Hepatocyte (in vitro differentiated cells): ENCODE measurements around the gene SLF2. TPM values are rescaled to one million over a fixed set of nuclear protein-coding genes. Genes with fewer than 3 reads are reported as not detected.

Source experiments
- DNase-seq: peaks from one replicate; pipeline ENCODE4 v3.0.0-alpha.2; 2016; ENCODE audit warnings: low spot score
- H2AFZ ChIP-seq: fragments of 200-600 bp; sonication (generic); 2 replicates; pipeline ENCODE4 v1.6.0; 2016; ENCODE audit warnings: antibody characterized with exemption, mild to moderate bottlenecking
- H3K27ac ChIP-seq: fragments of 200-600 bp; sonication (generic); 2 replicates; pipeline ENCODE4 v1.5.1; 2016; ENCODE audit warnings: mild to moderate bottlenecking
- H3K27me3 ChIP-seq: fragments of 200-600 bp; sonication (generic); 2 replicates; pipeline ENCODE4 v1.6.1; 2016
- H3K36me3 ChIP-seq: fragments of 200-600 bp; sonication (generic); replicated peaks from 2 replicates; pipeline ENCODE4 v1.5.1; 2016; ENCODE audit warnings: low read depth; ENCODE audit not compliant: insufficient read depth
- H3K4me1 ChIP-seq: fragments of 200-600 bp; sonication (generic); 2 replicates; pipeline ENCODE4 v1.5.1; 2016; ENCODE audit warnings: mild to moderate bottlenecking, moderate library complexity; ENCODE audit not compliant: insufficient read depth
- H3K4me2 ChIP-seq: fragments of 200-600 bp; sonication (generic); 2 replicates; pipeline ENCODE4 v1.6.0; 2016
- H3K4me3 ChIP-seq: fragments of 200-600 bp; sonication (generic); 2 replicates; pipeline ENCODE4 v1.5.1; 2016; ENCODE audit warnings: mild to moderate bottlenecking
- H3K79me2 ChIP-seq: fragments of 200-600 bp; sonication (generic); 2 replicates; pipeline ENCODE4 v1.6.0; 2017; ENCODE audit warnings: mild to moderate bottlenecking
- H3K9me2 ChIP-seq: fragments of 200-600 bp; sonication (generic); replicated peaks from 2 replicates; pipeline ENCODE4 v1.6.0; 2017; ENCODE audit warnings: mild to moderate bottlenecking; ENCODE audit not compliant: insufficient read depth
- H3K9me3 ChIP-seq: fragments of 200-600 bp; sonication (generic); 2 replicates; pipeline ENCODE4 v1.5.1; 2016; ENCODE audit warnings: low read depth, mild to moderate bottlenecking
- H4K20me1 ChIP-seq: fragments of 200-600 bp; sonication (generic); 2 replicates; pipeline ENCODE4 v1.6.0; 2016; ENCODE audit warnings: mild to moderate bottlenecking; ENCODE audit not compliant: insufficient read depth, poor library complexity, severe bottlenecking
- EZH2 ChIP-seq: fragments of 200-600 bp; sonication (generic); IDR thresholded peaks from 2 replicates; pipeline ENCODE4 v1.6.1; 2016; ENCODE audit warnings: antibody characterized with exemption, mild to moderate bottlenecking, borderline replicate concordance
- EZH2phosphoT487 ChIP-seq: fragments of 200-600 bp; sonication (generic); IDR thresholded peaks from one replicate; pipeline ENCODE4 v1.6.1; 2018; ENCODE audit warnings: antibody characterized with exemption, mild to moderate bottlenecking, low read depth, moderate library complexity; ENCODE audit not compliant: unreplicated experiment, severe bottlenecking
- WGBS: methylation state at CpG from one replicate; pipeline ENCODE4 v1.1.6; 2016; ENCODE audit warnings: low lambda C conversion rate; ENCODE audit errors: missing lambda C conversion rate; 5-methylcytosine and 5-hydroxymethylcytosine counted together
- polyA plus RNA-seq: library from polyadenylated mRNA; unstranded; fragments of >200 nt; fragmentation: Nextera tagmentation; extraction: Ambion mirVana; gene quantifications from 2 replicates; pipeline ENCODE4 v1.2.1, GENCODE V29; 2016
- total RNA-seq: library from RNA; depleted of rRNA; stranded (reverse); fragments of >200 nt; gene quantifications from 2 replicates; pipeline ENCODE4 v1.2.3, GENCODE V29; 2014
- TF ChIP-seq, protein P1 (sequence below): fragments of 200-600 bp; sonication (generic); IDR thresholded peaks from 2 replicates; pipeline ENCODE4 v1.5.1; 2016; ENCODE audit warnings: antibody characterized with exemption, mild to moderate bottlenecking; ENCODE audit not compliant: poor library complexity

SLF2 gene
- total and polyA plus RNA-seq, 2 experiments from 2014 or later, result 11.7 to 23.5 TPM

- DNase-seq, result no peak
- Histone ChIP-seq H3K4me1 (peaks cover 33% of the 10 kb centered on the region), H4K20me1 (no peaks in the 10 kb centered on the region), H2AFZ (no peak overlapping the region), H3K36me3 (no peaks in the 10 kb centered on the region), H3K27me3 (peaks cover 3% of the 10 kb centered on the region), H3K27ac (no peak overlapping the region), H3K4me2 (no peak overlapping the region), H3K79me2 (no peaks in the 10 kb centered on the region), H3K9me2 (no peaks in the 10 kb centered on the region), H3K9me3 (no peaks in the 10 kb centered on the region), H3K4me3 (no peak overlapping the region)
- 95% methylated on average over 11 of the region's 11 CpGs for WGBS
- TF ChIP-seq EZH2 (no peak), EZH2phosphoT487 (no peak)
- TF ChIP-seq, protein P1, sequence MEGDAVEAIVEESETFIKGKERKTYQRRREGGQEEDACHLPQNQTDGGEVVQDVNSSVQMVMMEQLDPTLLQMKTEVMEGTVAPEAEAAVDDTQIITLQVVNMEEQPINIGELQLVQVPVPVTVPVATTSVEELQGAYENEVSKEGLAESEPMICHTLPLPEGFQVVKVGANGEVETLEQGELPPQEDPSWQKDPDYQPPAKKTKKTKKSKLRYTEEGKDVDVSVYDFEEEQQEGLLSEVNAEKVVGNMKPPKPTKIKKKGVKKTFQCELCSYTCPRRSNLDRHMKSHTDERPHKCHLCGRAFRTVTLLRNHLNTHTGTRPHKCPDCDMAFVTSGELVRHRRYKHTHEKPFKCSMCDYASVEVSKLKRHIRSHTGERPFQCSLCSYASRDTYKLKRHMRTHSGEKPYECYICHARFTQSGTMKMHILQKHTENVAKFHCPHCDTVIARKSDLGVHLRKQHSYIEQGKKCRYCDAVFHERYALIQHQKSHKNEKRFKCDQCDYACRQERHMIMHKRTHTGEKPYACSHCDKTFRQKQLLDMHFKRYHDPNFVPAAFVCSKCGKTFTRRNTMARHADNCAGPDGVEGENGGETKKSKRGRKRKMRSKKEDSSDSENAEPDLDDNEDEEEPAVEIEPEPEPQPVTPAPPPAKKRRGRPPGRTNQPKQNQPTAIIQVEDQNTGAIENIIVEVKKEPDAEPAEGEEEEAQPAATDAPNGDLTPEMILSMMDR, result no peak
These were observed 35.3 kb upstream of the SLF2 start for GRCh38 chr10:100877461-100877850.

DNA sequence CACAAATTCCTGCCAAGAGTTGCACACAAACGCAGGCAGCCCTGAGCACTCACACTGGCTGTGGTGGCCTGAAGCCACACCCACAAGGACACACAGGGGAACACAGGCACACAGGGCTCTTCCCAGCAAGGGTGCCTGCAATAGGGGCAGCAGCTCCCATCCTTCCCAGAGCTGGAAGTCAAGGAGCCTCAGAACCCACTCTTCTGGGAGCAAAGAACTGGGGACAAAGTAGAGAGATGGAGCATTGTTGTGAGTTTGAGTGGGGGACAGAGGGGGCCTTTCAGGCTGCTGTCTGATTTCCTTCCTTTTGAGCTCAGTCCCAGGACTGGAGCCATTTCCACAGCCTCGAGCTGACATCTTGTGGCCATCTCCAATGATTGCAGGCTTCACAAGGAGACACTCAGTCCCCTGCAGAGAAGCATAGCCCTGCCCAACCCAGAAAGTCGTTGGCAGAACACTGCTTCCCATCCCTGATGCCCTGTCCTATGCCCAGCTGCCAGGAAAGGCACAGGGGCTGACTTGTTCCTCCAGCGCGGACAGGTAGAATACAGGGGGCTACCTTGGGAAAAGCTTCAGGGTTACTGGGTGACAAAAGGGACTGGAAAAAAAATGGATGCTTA, 34.4 kb upstream of the SLF2 start:
- H3K27ac ChIP-seq, result no peak overlapping the region
- no peak overlapping the region for H3K4me3 ChIP-seq
- no peaks in the 10 kb centered on the region for H3K9me3 ChIP-seq
- TF ChIP-seq EZH2phosphoT487 (no peak), EZH2 (no peak)
- TF ChIP-seq, protein P1, result peak; percentile 81
- H3K4me2 ChIP-seq, result no peak overlapping the region
- H3K36me3 ChIP-seq, result no peaks in the 10 kb centered on the region
- no peak overlapping the region for H2AFZ ChIP-seq
- WGBS, result 4% methylated on average over 5 of the region's 5 CpGs
- peaks cover 39% of the 10 kb centered on the region for H3K4me1 ChIP-seq
- peaks cover 3% of the 10 kb centered on the region for H3K27me3 ChIP-seq
- H4K20me1 ChIP-seq, result no peaks in the 10 kb centered on the region
- H3K79me2 ChIP-seq, result no peaks in the 10 kb centered on the region
- no peaks in the 10 kb centered on the region for H3K9me2 ChIP-seq
- peak; percentile 84 for DNase-seq

DNA sequence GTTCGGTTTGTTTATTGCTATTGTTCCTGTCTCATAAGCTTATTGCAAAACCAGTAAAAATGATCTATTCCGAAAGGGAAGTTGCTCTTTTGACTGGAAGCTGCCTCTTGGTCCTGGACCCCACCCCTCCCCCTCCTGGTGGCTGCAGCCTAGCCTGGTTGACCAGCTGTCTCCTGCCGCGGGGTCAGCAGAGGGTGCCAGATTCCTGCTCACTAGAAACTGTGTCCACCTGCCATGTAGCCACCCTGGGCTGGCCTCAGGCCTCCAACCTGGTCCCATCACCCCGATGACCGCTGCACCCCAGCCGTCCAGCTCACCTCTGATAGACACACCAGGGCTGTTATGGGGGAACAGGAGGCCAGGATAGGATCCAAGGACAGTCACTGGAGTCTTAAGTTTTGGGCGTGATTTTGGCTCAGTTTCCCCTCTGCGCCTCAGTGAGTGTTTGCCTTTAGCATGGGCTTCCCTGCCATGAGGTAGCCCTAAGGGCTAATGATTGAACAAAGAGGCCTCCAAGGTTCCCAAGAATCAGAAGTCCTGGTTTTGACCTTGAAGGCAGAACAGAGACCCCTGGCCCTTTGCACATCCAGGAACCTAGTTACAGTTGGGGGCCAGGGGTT, 32.9 kb upstream of the SLF2 start:
- 72% methylated on average over 9 of the region's 9 CpGs for WGBS
- no peak for DNase-seq

More for the DNA sequence above, 32.9 kb upstream of the SLF2 start:
- no peak overlapping the region for H3K4me3 ChIP-seq
- no peaks in the 10 kb centered on the region for H3K36me3 ChIP-seq
- H3K9me3 ChIP-seq, result no peaks in the 10 kb centered on the region
- no peaks in the 10 kb centered on the region for H3K27me3 ChIP-seq
- H3K4me1 ChIP-seq, result peaks cover 44% of the 10 kb centered on the region
- no peak overlapping the region for H2AFZ ChIP-seq
- TF ChIP-seq EZH2, result no peak
- TF ChIP-seq, protein P1, result peak; percentile 6
- H3K27ac ChIP-seq, result no peak overlapping the region
- no peaks in the 10 kb centered on the region for H3K9me2 ChIP-seq
- H4K20me1 ChIP-seq, result no peaks in the 10 kb centered on the region
- no peak overlapping the region for H3K4me2 ChIP-seq
- H3K79me2 ChIP-seq, result no peaks in the 10 kb centered on the region
